HG03139 (cell line): ENCODE results near the gene PRKCI.
A peak's percentile ranks its signal among the peaks of the same experiment; 100 is the strongest.
"Not testable (repeated sequence)": the region's sequence is repeated elsewhere in the genome, so short reads cannot be mapped to it uniquely, and the experiment has no call there.

ENCODE experiments used
- ATAC-seq: cut with Tn5 transposase; IDR thresholded peaks from one replicate; pipeline ENCODE4 v1.9.1; 2021; ENCODE audit not compliant: unreplicated experiment

Gene PRKCI

DNA sequence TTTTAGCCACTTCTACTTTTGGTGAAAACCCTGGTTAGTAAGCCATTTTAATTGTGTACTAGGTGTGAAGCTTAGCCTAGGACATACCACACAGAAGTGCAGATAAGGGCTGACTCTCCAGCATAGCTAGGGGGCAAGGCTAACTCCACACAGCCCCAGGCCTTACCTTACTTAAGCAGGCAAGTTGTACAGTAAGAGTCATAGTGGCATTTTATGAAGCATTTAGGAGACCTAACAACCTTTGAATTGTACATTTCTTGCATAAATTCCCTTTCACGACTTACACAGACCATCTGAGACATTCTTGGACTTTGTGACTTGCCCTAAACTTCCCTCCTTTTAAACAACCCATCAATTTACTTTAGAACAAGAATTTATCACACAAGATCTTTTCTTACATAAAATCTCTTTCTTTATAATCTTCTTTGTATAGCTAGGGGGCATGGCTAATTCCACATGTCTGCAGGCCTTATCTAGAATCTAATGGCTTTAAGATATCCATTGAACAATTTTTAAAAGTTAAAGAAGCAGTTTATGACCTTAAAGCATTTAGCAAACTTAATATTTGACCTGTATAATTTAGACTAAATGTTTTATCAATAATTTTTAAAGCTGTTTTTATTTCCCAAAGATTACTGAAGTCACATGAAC, 116.6 kb downstream of the PRKCI start:
- ATAC-seq: no peak

GRCh38 chr3:170342273-170342672, 120.0 kb downstream of the PRKCI start:
- ATAC-seq: not testable (repeated sequence)

- ATAC-seq: not testable (repeated sequence)
These were observed 121.6 kb downstream of the PRKCI start for GRCh38 chr3:170343859-170344258.

DNA sequence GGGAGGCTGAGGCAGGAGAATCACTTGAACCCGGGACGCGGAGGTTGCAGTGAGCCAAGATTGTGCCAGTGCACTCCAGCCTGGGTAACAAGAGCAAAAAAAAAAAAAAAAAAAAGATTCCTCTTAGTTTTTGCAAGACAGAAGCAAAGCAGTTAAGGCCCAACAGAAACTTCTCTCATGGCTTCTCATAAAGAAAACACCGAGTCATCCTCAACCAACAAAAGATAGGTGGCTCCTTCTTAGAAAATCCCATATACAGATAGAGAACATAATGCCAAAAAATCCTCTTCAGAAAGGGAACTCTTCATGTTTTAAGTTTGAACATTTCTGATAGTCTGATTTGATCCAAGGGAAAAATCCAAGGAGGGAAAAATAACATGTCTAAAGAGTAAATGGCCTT, 122.7 kb downstream of the PRKCI start:
- no peak for ATAC-seq

DNA sequence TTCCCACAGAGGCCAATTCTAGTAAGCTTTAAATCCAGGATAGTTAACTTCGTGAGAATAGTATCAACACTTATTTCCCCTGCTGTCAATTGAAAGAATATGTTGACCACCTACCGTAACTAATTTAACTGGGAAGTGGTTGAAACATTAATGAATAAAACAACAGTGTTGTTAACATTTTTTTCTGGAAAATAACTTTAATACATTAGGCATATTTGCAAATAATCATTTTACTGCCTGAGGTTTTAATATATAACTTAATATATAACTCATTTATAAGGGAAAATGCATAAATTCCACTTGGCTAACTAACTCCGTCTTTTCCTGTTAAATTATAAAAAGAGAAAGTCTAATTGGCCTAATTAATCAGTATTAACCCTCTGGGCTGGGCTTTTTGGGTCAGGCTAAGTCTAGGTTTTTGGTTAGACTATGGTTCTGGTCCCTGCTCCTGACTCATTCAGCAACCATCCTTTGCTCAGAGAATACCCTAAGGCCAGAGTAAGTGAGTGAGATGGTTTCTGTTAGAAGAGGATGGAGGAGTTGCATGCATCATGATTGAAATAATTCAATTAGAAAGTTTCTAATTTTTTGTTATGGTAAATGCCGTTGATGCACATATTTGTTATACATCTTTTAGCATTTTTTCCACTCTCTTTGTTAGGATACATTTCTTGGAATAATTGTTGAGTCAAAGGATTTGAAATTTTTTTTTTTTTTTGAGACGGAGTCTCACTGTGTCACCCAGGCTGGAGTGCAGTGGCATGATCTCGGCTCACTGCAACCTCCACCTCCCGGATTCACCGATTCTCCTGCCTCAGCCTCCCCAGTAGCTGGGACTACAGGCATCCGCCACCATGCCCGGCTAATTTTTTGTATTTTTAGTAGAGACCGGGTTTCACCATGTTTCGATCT, 124.5 kb downstream of the PRKCI start:
- no peak for ATAC-seq

DNA sequence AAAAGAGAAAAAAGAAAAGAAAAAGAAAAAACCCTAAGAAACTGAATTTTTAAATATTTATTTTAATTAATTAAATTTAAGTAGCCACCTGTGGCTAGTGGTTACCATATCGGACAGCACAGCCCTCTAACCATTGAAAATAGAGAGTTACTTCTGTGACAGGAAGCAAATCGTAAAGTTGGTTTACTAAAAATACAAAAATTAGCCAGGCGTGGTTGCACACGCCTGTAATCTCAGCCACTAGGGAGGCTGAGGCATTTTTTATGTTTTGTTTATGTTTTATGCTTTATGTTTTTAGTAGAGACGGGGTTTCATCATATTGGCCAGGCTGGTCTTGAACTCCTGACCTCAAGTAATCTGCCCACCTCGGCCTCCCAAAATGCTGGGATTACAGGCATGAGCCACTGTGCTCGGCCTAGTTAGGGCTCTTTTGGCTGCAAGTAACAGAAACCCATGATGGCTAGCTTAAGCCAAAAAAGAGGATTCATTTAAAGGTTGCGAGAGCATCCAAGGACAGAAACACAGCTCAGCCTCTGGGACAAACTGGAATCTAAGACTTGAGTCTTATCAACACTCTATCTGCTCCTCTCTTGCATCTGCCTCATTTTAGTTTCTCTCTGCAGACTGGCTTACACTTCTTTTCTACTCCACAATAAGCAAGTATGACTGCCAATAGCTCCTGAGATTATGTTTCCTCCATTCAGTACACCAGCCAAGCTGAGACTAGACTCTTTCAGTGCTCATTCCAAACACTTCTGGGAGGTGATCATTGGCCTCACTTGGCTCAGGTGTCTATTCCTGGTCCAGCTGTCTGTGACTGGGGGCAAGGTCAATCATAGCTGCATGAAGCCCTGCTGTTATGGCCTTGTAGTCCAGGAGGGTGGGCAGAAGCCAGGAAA, 128.5 kb downstream of the PRKCI start:
- ATAC-seq: peak; percentile 53

GRCh38 chr3:170352936-170353335, 130.7 kb downstream of the PRKCI start:
- no peak for ATAC-seq

- ATAC-seq: no peak
These were observed 131.3 kb downstream of the PRKCI start for GRCh38 chr3:170353485-170353884.

DNA sequence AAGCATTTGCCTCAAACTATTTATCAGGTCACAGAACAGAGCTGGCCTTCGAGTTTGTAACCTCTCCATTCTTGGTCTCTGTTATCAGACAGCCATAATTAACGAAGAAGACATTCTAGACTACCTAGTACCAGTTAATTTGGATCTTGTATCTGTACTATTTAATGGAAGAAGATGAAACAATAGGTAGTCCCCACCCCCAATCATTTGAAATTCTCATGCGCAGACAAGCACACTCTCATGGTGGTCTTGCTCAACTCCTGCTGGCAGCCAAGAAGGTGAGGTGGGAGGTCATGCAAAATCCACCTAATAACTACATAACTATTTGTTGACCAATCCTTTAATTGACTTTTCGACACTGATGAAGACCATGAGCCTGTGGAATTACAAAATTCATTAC, 132.5 kb downstream of the PRKCI start:
- no peak for ATAC-seq
